GM21360 (cell line): ENCODE measurements around the gene TFB1M.
"Not testable (repeated sequence)": the region's sequence is repeated elsewhere in the genome, so short reads cannot be mapped to it uniquely, and the experiment has no call there.

Experiments
- ATAC-seq: cut with Tn5 transposase; IDR thresholded peaks from one replicate; pipeline ENCODE4 v1.9.1; 2021; ENCODE audit warnings: mild to moderate bottlenecking, moderate library complexity; ENCODE audit not compliant: unreplicated experiment

Gene TFB1M

GRCh38 chr6:155314092-155314772 is at the start of gene TFB1M:
TSS of gene TFB1M (minus strand) at chr6:155314484. CDS start at chr6:155314428, 56 bp downstream.
- ATAC-seq: peak; percentile 96

- ATAC-seq: not testable (repeated sequence)
Measured at GRCh38 chr6:155364021-155364420, 49.7 kb upstream of the TFB1M start.

GRCh38 chr6:155362968-155363632 is 48.8 kb upstream of the TFB1M start:
- ATAC-seq: not testable (repeated sequence)

- ATAC-seq: no peak
Measured at GRCh38 chr6:155354167-155354566, 39.9 kb upstream of the TFB1M start.

GRCh38 chr6:155352811-155353210 is 38.5 kb upstream of the TFB1M start:
- ATAC-seq: no peak

GRCh38 chr6:155352130-155352420 is 37.8 kb upstream of the TFB1M start:
- no peak for ATAC-seq

- peak; percentile 97 for ATAC-seq
Measured at GRCh38 chr6:155351273-155352129, 37.2 kb upstream of the TFB1M start.

- ATAC-seq: no peak
Measured at GRCh38 chr6:155349956-155350355, 35.7 kb upstream of the TFB1M start.

GRCh38 chr6:155349129-155349528 is 34.8 kb upstream of the TFB1M start:
- no peak for ATAC-seq

- ATAC-seq: no peak
Measured at GRCh38 chr6:155347800-155348199, 33.5 kb upstream of the TFB1M start.

GRCh38 chr6:155346957-155347356 is 32.7 kb upstream of the TFB1M start:
- no peak for ATAC-seq

- ATAC-seq: no peak
Measured at GRCh38 chr6:155344341-155345006, 30.2 kb upstream of the TFB1M start.

- no peak for ATAC-seq
Measured at GRCh38 chr6:155341130-155341828, 27.0 kb upstream of the TFB1M start.

GRCh38 chr6:155340464-155341129 is 26.3 kb upstream of the TFB1M start:
- ATAC-seq: no peak

- not testable (repeated sequence) for ATAC-seq
Measured at GRCh38 chr6:155339929-155340328, 25.6 kb upstream of the TFB1M start.

GRCh38 chr6:155338237-155338636 is 24.0 kb upstream of the TFB1M start:
- not testable (repeated sequence) for ATAC-seq

- ATAC-seq: no peak
Measured at GRCh38 chr6:155335265-155335664, 21.0 kb upstream of the TFB1M start.

GRCh38 chr6:155334073-155334472 is 19.8 kb upstream of the TFB1M start:
- ATAC-seq: peak; percentile 6

- ATAC-seq: peak; percentile 92
Measured at GRCh38 chr6:155333414-155333813, 19.1 kb upstream of the TFB1M start.

- ATAC-seq: no peak
Measured at GRCh38 chr6:155330922-155331321, 16.6 kb upstream of the TFB1M start.
